Bronchial epithelial cell (primary cell): ENCODE results near the gene ARFGAP2. TPM values are rescaled to one million over a fixed set of nuclear protein-coding genes. Genes with fewer than 3 reads are reported as not detected.

ENCODE experiments used
- DNase-seq: peaks from one replicate; pipeline ENCODE4 v3.0.0-alpha.2; 2010; ENCODE audit warnings: low read depth
- FAIRE-seq: peaks from 2 replicates; lab custom pipeline; 2011; peaks lifted over from hg19 to GRCh38; lab: Jason Lieb, UNC
- H3K27me3 ChIP-seq: 2 replicates; pipeline ENCODE4 v1.5.1; 2011; ENCODE audit warnings: low read length; ENCODE audit not compliant: control insufficient read depth, insufficient read depth
- H3K36me3 ChIP-seq: 2 replicates; pipeline ENCODE4 v1.5.1; 2011; ENCODE audit warnings: low read length; ENCODE audit not compliant: control insufficient read depth, insufficient read depth
- H3K4me3 ChIP-seq: 2 replicates; pipeline ENCODE4 v1.5.1; 2011; ENCODE audit warnings: mild to moderate bottlenecking, low read depth, low read length, control low read depth
- CTCF ChIP-seq: IDR thresholded peaks from 2 replicates; pipeline ENCODE4 v1.5.1; 2011; ENCODE audit warnings: mild to moderate bottlenecking, moderate library complexity, low read length, control low read depth, inconsistent platforms; ENCODE audit not compliant: insufficient read depth, severe bottlenecking
- total RNA-seq: library from RNA; depleted of rRNA; stranded (reverse); fragments of >200 nt; gene quantifications from 2 replicates; pipeline ENCODE4 v1.2.1, GENCODE V29; 2014

The ARFGAP2 gene
- total RNA-seq, 1 donor from 2014 or later: 105 TPM

GRCh38 chr11:47184711-47185304, 8.1 kb upstream of the ARFGAP2 start:
- H3K27me3 ChIP-seq: no peaks in the 10 kb centered on the region
- peak overlapping the region; percentile 63 for H3K4me3 ChIP-seq
- TF ChIP-seq CTCF: no peak
- DNase-seq (no peak), FAIRE-seq (no peak)
- H3K36me3 ChIP-seq: peaks cover 12% of the 10 kb centered on the region

- H3K4me3 ChIP-seq: no peak overlapping the region
Measured at GRCh38 chr11:47183969-47184368, 7.3 kb upstream of the ARFGAP2 start.

GRCh38 chr11:47183031-47183856, 6.6 kb upstream of the ARFGAP2 start:
- no peak for TF ChIP-seq CTCF
- H3K4me3 ChIP-seq: no peak overlapping the region
- H3K27me3 ChIP-seq: no peaks in the 10 kb centered on the region
- H3K36me3 ChIP-seq: peaks cover 17% of the 10 kb centered on the region
- DNase-seq: no peak
- no peak for FAIRE-seq

More at GRCh38 chr11:47183969-47184368, 7.3 kb upstream of the ARFGAP2 start:
- no peak for FAIRE-seq
- no peaks in the 10 kb centered on the region for H3K27me3 ChIP-seq
- peaks cover 17% of the 10 kb centered on the region for H3K36me3 ChIP-seq
- DNase-seq: no peak
- TF ChIP-seq CTCF: no peak

GRCh38 chr11:47182380-47182779, 5.7 kb upstream of the ARFGAP2 start:
- FAIRE-seq (no peak), DNase-seq (no peak)
- Histone ChIP-seq H3K4me3 (no peak overlapping the region), H3K36me3 (peaks cover 18% of the 10 kb centered on the region), H3K27me3 (no peaks in the 10 kb centered on the region)
- no peak for TF ChIP-seq CTCF

- no peak for DNase-seq
- TF ChIP-seq CTCF: no peak
- no peak overlapping the region for H3K4me3 ChIP-seq
- no peak for FAIRE-seq
- H3K27me3 ChIP-seq: no peaks in the 10 kb centered on the region
- peaks cover 18% of the 10 kb centered on the region for H3K36me3 ChIP-seq
Measured at GRCh38 chr11:47181271-47181670, 4.6 kb upstream of the ARFGAP2 start.
